OCI-LY3 (cell line): ENCODE data around the gene PCED1B.

Source experiments
- CTCF ChIP-seq: fragments of 200-600, 300-600 bp; sonication (generic); IDR thresholded peaks from 2 replicates; pipeline ENCODE4 v1.5.1; 2014; ENCODE audit warnings: antibody characterized with exemption, low read length, low read depth
- EZH2phosphoT487 ChIP-seq: fragments of 200-600 bp; shearing (Covaris generic); IDR thresholded peaks from 2 replicates; pipeline ENCODE4 v1.6.1; 2018; ENCODE audit warnings: antibody characterized with exemption, mixed run types, low read depth

DNA sequence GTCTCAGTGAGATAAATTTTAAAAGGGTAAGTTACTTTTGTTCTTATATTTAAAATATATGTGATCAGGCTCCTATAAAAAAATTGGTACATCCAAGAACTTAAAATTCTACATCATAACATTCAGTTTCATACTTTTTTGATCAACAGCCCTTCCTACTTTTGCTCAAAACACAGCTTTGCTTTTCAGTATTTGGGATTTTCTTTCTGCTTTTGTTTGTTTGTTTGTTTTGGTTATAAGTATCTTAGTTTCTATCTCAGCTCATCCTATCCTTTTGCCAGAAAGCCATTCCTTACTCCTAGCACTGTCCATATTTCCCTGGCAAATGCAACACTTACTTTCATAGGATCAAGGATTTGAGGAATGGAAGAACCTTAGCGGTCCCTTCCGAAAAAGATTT is 4.7 kb upstream of the PCED1B start:
- TF ChIP-seq CTCF: no peak
- TF ChIP-seq EZH2phosphoT487: no peak
